ENCODE data around the gene LCN6.
A peak's percentile ranks its signal among the peaks of the same experiment; 100 is the strongest.

- TF ChIP-seq POLR2A (IDR thresholded peaks at IDR 0.05; ENCODE audit: low read depth, low read length) (no peak), CTCF (conservative IDR thresholded peaks at IDR 0.05; ENCODE audit: low read depth, low read length) (peak; percentile 36), RFX5 (IDR thresholded peaks at IDR 0.05; ENCODE audit: low read depth, low read length) (no peak), MAZ (IDR thresholded peaks at IDR 0.05; ENCODE audit: borderline replicate concordance, low read depth, low read length) (no peak), BHLHE40 (IDR thresholded peaks at IDR 0.05; ENCODE audit: low read depth, low read length) (peak; percentile 43; the same call in 1 of the 2 replicates), CEBPB (IDR thresholded peaks at IDR 0.05; ENCODE audit: low read depth, low read length) (no peak)
These were observed 21.6 kb downstream of the LCN6 start for GRCh38 chr9:136726631-136727191.

All from IMR-90 (cell line).